Fibroblast of the aortic adventitia (primary cell): ENCODE results near the gene TLE4. TPM values are rescaled to one million over a fixed set of nuclear protein-coding genes. Genes with fewer than 3 reads are reported as not detected.

ENCODE experiments used
- DNase-seq: peaks from one replicate; pipeline ENCODE4 v3.0.0-alpha.2; 2010; ENCODE audit warnings: low read depth
- H3K4me3 ChIP-seq: 2 replicates; pipeline ENCODE4 v1.5.1; 2011; ENCODE audit warnings: low read depth, mild to moderate bottlenecking, control low read depth, low read length, moderate library complexity
- total RNA-seq: library from RNA; depleted of rRNA; stranded (reverse); fragments of >200 nt; gene quantifications from 2 replicates; pipeline ENCODE4 v1.2.3, GENCODE V29; 2012; ENCODE audit warnings: low replicate concordance
- TF ChIP-seq, protein P1 (sequence below): IDR thresholded peaks from 2 replicates; pipeline ENCODE4 v1.5.1; 2011; ENCODE audit warnings: mild to moderate bottlenecking, low read length, control low read depth, inconsistent platforms; ENCODE audit not compliant: insufficient read depth

Gene TLE4
- total RNA-seq, 1 donor: 14.7 TPM

DNA sequence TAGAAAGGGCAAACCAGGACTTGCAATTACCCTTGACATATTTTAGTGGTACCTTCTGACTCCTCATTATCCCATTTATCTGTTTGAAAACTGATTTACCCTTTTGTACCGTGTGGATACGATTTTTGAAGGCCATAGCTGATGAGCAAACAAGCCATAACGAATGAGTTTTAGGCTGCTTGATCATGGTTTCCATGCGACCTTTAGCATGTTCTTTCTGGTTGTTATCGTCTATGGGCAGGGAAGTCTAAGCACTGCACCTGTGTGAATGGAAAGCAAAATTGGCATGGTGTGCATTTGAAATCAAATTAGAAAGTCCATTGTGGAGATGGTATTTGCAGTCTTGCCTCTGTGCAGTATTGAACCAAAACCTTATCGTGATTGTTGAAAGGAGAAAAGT lies 127.7 kb downstream of the TLE4 start:
- no peak overlapping the region for H3K4me3 ChIP-seq
- no peak for DNase-seq
- TF ChIP-seq, protein P1, sequence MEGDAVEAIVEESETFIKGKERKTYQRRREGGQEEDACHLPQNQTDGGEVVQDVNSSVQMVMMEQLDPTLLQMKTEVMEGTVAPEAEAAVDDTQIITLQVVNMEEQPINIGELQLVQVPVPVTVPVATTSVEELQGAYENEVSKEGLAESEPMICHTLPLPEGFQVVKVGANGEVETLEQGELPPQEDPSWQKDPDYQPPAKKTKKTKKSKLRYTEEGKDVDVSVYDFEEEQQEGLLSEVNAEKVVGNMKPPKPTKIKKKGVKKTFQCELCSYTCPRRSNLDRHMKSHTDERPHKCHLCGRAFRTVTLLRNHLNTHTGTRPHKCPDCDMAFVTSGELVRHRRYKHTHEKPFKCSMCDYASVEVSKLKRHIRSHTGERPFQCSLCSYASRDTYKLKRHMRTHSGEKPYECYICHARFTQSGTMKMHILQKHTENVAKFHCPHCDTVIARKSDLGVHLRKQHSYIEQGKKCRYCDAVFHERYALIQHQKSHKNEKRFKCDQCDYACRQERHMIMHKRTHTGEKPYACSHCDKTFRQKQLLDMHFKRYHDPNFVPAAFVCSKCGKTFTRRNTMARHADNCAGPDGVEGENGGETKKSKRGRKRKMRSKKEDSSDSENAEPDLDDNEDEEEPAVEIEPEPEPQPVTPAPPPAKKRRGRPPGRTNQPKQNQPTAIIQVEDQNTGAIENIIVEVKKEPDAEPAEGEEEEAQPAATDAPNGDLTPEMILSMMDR: no peak

DNA sequence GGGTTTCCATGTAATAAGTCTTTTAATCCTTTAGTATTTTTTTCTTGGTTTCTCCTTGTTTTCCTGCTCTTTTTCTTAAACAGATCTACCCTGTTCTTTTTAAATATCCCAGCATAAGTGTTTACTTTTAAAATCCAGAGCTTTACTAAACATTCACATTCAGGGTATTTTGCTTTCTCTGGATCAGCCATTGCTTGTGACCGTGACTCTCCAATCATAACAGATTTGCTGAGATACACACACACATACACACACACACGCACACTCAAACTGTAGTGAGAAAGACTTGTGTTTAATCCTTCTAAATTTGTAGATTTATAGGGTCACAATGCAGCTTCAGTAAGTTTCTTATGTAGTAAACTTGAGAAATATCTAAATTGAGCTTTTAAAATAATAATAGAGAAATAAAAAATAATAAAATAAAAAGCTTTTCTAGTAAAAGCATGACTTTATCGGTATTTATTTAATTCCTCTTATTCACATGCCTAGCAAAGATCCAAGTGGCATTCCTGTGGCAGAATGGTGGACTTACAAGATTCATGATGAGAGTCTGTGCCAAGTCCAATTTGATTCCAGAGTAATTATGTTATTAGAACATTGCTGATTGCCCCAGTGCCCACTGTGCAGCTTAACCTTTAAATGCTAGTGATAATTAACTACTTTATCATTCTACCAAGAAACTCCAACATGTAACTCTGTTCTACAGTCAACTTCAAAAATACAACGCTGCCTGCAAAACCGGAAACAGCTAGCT lies 129.0 kb downstream of the TLE4 start:
- no peak for DNase-seq
- TF ChIP-seq, protein P1: no peak
- no peak overlapping the region for H3K4me3 ChIP-seq

DNA sequence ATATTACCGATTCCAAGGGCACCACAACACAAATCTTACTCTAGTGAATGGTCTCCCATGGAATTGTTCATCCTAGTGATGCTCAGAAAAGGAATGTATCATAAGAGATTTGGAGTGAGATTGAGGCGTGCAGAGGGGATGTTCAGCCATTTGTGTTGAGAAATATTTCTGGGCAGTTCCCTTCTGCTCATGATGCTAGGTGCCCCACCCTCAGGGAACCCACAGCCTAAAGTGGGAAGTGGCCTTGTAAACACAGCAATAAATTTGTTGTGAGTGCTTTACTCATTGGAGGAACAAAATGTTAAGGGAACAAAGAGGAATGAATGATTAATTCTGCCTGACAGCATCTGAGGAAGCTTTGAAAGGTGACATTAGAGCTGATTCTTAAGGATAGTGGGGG lies 129.9 kb downstream of the TLE4 start:
- TF ChIP-seq, protein P1: no peak
- no peak overlapping the region for H3K4me3 ChIP-seq
- DNase-seq: no peak

DNA sequence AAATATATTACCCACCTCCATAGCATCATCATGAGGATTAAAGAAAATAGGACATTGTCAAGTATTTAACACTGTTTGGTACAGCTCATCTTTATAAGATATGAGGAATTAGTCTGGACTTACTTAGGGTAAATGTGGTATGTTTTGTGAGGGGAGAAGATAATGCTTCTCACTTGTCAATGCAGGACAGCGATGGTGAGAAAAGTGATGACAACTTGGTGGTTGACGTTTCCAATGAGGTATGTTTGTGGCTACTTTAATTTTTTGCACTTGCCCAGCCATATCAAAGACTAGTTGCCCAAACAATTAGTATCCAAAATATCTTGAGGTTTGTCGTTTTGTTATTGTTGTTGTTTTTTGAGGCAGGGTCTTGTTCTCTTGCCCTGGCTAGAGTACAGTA lies 133.9 kb downstream of the TLE4 start:
- H3K4me3 ChIP-seq: no peak overlapping the region
- TF ChIP-seq, protein P1: no peak
- DNase-seq: no peak

DNA sequence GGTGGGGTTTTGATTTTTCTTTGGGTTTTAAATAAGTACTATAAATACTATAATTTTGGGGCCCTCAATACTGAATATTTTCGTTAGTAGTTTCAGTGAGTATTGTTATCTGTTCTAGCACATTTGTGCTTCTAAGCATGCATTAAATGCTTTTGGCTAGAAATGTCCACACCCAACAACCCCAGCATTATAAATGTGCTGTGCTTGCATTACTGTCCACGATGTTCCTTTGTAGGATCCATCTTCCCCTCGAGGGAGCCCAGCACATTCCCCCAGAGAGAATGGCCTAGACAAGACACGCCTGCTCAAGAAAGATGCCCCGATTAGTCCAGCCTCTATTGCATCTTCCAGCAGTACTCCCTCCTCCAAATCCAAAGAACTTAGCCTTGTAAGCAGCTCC lies 134.7 kb downstream of the TLE4 start:
- H3K4me3 ChIP-seq: no peak overlapping the region
- TF ChIP-seq, protein P1: no peak
- no peak for DNase-seq

DNA sequence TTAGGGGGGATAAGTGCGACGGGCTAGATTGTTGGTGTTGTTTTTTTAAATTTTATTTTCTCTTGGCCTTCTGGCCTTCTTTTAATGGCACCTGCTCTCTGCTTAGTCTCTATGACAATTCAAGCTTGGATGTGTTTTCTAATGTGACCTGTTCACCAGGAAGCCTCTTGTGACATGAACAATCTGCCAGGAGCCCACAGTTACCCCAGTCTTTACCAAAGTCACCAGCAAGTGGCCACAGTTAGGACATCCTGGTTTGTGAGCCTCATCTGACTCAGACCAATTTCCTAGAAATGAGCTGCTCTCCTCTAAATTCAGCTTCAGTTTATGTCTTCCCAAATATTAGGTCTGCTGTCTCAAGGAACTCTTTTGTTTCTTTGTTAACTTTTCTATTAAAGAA lies 135.8 kb downstream of the TLE4 start:
- H3K4me3 ChIP-seq: no peak overlapping the region
- TF ChIP-seq, protein P1: no peak
- DNase-seq: no peak

DNA sequence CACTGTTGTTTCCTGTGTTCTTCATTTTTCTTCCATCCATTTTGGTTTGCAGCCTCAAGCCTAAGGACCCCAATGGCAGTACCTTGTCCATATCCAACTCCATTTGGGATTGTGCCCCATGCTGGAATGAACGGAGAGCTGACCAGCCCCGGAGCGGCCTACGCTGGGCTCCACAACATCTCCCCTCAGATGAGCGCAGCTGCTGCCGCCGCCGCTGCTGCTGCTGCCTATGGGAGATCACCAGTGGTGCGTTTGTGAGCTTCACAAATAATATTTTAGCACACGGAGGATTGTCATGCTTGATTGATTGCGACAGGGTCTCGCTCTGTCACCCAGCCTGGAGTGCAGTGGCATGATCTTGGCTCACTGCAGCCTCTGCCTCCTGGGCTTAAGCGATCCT lies 136.8 kb downstream of the TLE4 start:
- TF ChIP-seq, protein P1: no peak
- H3K4me3 ChIP-seq: no peak overlapping the region
- no peak for DNase-seq
